ENCODE data around the gene TBCE. TPM values are rescaled to one million over a fixed set of nuclear protein-coding genes. Genes with fewer than 3 reads are reported as not detected.
A peak's percentile ranks its signal among the peaks of the same experiment; 100 is the strongest.

The TBCE gene
- total and polyA plus RNA-seq, 9 of the 15 experiments (the other 6 are each of a cell fraction or from before 2014, with no cell fraction given): 52.6 to 92.1 (median 82.1) TPM

DNA sequence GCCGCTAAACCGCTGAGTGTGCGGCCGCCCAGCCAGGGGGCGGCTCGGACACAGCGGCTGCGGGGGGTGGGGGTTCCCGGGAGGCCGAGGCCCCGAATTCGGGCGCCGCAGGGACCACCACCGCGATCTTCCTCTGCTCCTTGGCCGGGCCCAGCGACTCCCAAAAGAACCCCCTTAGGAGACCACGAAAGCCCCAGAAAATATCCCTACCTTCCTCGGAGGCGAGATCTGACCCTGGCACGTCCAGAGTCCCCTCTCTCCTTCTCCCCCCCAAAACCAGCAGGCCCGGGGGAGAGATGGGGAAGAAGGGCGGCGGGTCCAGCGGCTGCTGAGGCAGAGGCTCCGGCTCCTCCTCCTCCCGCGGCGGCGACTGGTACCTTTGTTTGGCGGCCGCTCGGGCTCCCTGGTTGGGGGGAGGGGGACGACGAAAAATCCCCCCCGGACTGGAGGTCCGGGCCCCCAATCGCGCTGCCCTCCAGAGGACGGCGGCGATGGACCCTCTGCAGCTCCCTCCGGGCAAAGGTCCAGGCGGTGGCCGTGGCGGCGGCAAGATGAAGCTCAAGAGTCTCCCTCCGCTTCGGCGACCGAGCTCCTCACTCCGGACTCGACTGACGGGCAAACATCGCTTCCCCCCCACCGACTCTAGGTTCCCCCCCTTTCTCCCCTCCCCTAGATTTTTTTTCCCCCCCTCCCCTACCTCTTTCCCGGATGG is 39.5 kb upstream of the TBCE start, which contains the start of gene ARID4B (continued):
- TF ChIP-seq MEF2D (tag; conservative IDR thresholded peaks at IDR 0.05; ENCODE audit: low read depth): no peak
- no peak for TF ChIP-seq ZNF41 (CRISPR knock-in tag; conservative IDR thresholded peaks at IDR 0.05)
- TF ChIP-seq BMI1 (IDR thresholded peaks at IDR 0.05; ENCODE audit: low read length): no peak
- TF ChIP-seq, protein P1, sequence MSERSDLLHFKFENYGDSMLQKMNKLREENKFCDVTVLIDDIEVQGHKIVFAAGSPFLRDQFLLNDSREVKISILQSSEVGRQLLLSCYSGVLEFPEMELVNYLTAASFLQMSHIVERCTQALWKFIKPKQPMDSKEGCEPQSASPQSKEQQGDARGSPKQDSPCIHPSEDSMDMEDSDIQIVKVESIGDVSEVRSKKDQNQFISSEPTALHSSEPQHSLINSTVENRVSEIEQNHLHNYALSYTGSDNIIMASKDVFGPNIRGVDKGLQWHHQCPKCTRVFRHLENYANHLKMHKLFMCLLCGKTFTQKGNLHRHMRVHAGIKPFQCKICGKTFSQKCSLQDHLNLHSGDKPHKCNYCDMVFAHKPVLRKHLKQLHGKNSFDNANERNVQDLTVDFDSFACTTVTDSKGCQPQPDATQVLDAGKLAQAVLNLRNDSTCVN (CRISPR knock-in tag; IDR thresholded peaks at IDR 0.05): no peak
- TF ChIP-seq ZNF175 (CRISPR knock-in tag; IDR thresholded peaks at IDR 0.05; ENCODE audit: low read depth): peak; percentile 35; the same call in 1 of the 2 replicates
- TF ChIP-seq ETV6 (IDR thresholded peaks at IDR 0.05; ENCODE audit: borderline replicate concordance in 1 of 2, low read depth in 2 of 2, low read length in 1 of 2): peak in 1 of 2 experiments; percentile 41; a peak in 1 of 4 replicates
- no peak for TF ChIP-seq ETV6 (CRISPR knock-in tag; IDR thresholded peaks at IDR 0.05; ENCODE audit: borderline replicate concordance)
- TF ChIP-seq POLR3G (IDR thresholded peaks at IDR 0.05; ENCODE audit: extremely low read depth, insufficient read length, insufficient replicate concordance): no peak
- TF ChIP-seq ETV1 (tag; conservative IDR thresholded peaks at IDR 0.05; ENCODE audit: low read depth): no peak
- no peak for TF ChIP-seq PHF20 (IDR thresholded peaks at IDR 0.05; ENCODE audit: partially characterized antibody)
- TF ChIP-seq ZKSCAN3 (CRISPR knock-in tag; IDR thresholded peaks at IDR 0.05): no peak
- no peak for TF ChIP-seq ZKSCAN1 (IDR thresholded peaks at IDR 0.05; ENCODE audit: low read depth, low read length)
- no peak for TF ChIP-seq ZNF75A (CRISPR knock-in tag; IDR thresholded peaks at IDR 0.05)
- no peak for TF ChIP-seq RCOR1 (IDR thresholded peaks at IDR 0.05; ENCODE audit: borderline replicate concordance in 1 of 2, low read depth in 2 of 2, low read length in 2 of 2)
- TF ChIP-seq NR2C2 (CRISPR knock-in tag; IDR thresholded peaks at IDR 0.05): no peak
- no peak for TF ChIP-seq NR2C2 (tag; IDR thresholded peaks at IDR 0.05)
- no peak; the same call in 1 of the 2 replicates for TF ChIP-seq PHB2 (IDR thresholded peaks at IDR 0.05; ENCODE audit: low read depth)
- TF ChIP-seq ZNF140 (CRISPR knock-in tag; IDR thresholded peaks at IDR 0.05): no peak
- TF ChIP-seq PTBP1 (IDR thresholded peaks at IDR 0.05; ENCODE audit: low read depth, low read length): no peak
- TF ChIP-seq GATA2 (CRISPR knock-in tag; IDR thresholded peaks at IDR 0.05): no peak
- TF ChIP-seq, protein P2, sequence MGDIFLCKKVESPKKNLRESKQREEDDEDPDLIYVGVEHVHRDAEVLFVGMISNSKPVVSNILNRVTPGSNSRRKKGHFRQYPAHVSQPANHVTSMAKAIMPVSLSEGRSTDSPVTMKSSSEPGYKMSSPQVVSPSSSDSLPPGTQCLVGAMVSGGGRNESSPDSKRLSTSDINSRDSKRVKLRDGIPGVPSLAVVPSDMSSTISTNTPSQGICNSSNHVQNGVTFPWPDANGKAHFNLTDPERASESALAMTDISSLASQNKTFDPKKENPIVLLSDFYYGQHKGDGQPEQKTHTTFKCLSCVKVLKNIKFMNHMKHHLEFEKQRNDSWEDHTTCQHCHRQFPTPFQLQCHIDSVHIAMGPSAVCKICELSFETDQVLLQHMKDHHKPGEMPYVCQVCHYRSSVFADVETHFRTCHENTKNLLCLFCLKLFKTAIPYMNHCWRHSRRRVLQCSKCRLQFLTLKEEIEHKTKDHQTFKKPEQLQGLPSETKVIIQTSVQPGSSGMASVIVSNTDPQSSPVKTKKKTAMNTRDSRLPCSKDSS (IDR thresholded peaks at IDR 0.05; ENCODE audit: low read depth, partially characterized antibody): no peak
- TF ChIP-seq RFX5 (IDR thresholded peaks at IDR 0.05; ENCODE audit: low read depth, low read length): no peak
- TF ChIP-seq ZNF583 (CRISPR knock-in tag; IDR thresholded peaks at IDR 0.05): peak; percentile 63; the same call in 1 of the 2 replicates
- peak; percentile 60; the same call in 1 of the 2 replicates for TF ChIP-seq PML (IDR thresholded peaks at IDR 0.05; ENCODE audit: low read length)
- TF ChIP-seq KAT8 (IDR thresholded peaks at IDR 0.05; ENCODE audit: low read depth): no peak
- TF ChIP-seq ZNF551 (CRISPR knock-in tag; IDR thresholded peaks at IDR 0.05): no peak
- TF ChIP-seq, protein P3, sequence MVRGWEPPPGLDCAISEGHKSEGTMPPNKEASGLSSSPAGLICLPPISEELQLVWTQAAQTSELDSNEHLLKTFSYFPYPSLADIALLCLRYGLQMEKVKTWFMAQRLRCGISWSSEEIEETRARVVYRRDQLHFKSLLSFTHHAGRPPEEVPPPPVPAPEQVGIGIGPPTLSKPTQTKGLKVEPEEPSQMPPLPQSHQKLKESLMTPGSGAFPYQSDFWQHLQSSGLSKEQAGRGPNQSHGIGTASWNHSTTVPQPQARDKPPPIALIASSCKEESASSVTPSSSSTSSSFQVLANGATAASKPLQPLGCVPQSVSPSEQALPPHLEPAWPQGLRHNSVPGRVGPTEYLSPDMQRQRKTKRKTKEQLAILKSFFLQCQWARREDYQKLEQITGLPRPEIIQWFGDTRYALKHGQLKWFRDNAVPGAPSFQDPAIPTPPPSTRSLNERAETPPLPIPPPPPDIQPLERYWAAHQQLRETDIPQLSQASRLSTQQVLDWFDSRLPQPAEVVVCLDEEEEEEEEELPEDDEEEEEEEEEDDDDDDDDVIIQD (CRISPR knock-in tag; IDR thresholded peaks at IDR 0.05): no peak
- TF ChIP-seq ESRRB (CRISPR knock-in tag; IDR thresholded peaks at IDR 0.05; ENCODE audit: borderline replicate concordance): no peak
